ENCODE measurements around the gene DGAT2.

Gene DGAT2

DNA sequence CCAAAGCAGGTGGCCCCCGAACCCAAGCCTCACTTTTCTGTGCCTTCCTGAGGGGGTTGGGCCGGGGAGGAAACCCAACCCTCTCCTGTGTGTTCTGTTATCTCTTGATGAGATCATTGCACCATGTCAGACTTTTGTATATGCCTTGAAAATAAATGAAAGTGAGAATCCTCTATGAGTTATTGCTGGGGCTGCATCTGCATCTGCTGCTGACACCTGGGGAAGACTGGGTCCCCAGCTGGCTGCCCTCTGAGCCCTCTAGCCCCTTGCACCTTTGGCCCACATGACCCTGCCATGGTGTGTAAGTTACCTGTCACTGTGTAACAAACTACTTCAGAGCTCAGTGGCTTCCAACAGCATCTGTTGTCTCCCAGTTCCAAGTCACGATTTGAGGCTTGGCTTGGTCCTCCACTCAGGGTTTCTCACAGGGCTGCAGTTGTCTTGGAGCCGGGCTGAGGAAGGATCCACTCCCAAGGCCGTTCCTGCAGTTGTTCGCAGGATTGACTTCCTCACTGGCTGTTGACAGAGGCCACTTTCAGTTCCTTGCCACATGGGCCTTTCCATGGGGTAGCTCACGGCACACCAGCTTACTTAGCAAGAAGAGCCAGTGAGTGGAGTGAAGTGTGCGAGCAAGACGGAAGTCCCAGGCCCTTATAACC, 32.9 kb downstream of the DGAT2 start:
- DNase-seq (ENCODE audit: low read depth): no peak

DNA sequence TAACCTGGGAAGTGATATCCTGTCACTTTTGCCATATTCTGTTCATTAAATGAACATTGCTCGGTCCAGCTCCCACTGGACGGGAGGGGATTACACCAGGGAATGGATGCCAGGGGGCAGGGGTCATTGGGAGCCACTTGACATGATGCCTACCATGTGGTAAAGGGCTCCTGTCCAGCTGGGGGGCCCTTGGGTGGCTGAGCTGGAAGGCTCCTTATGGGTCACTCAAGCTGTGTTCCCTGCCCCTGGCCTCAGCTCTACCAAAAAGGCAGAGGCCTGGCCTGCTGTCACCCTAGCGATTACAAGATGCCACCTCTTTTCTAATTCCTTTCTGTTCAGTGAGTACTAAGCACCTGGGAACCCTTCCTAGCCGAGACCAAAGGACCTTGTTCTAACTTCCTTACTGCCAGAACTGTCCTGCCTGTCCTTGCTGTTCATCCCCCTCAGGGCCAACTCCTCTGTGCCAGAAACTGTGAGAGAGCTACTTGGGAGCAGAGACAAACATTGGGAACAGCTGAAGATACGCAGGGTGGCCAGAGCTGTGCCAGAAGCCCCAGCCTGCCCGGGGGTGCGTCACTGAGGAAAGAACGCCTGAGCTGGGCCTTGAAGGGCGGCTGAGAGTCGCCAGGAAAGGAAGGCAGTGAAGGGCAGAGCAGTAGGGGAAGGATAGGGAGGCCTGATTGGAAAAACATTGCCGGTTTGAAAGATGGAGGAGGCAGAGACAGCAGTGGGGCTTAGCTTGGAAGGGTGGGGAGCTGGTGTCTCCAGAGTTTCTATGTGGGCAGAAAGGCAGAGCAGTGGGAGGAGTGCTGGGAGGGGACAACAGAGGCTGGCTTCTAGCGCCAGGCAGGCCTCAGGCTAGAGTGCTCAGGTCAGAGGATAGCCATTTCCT, 33.7 kb downstream of the DGAT2 start:
- DNase-seq (ENCODE audit: low read depth): no peak

DNA sequence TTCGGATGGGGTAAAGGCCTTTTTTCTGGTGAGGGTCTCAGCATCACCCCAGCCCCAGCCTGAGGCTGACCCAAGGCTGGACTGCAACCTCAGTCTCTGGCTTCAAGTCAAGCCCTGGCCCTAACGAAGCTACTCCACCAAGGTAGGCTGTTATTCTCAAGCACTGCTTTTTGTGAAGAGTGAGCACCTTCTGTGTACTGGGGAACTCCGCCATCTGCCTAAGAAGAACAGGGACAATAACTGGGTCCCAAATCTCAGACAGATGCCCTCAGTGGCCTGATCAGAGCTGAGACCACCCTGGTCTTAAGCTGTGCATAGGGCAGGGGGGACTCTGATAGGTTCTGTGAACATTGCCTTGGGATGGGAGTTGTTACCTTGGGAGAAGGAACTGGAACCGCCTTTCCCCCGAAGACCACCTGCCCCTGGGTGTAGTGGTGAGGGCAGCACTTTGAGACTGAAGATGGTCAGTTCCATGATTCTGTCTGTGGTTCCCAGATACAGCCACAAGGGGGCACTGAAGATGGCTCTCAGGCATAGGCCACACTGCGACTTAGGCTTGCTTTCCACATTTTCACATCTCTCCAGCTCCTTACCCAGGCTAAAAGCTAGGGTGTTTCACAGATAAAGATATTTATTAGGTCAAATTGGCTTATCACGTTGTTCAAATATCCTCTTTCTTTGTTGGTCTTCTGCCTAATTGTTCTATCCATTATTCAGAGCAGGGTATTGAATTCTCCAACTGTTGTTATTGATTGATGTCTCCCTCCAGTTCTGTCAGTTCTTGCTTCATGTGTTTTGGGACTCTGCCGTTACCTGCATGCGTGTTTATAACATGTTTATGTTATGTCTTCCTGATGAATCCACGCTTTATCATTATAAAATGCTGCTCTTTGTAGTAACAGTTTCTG, 34.6 kb downstream of the DGAT2 start:
- peak; percentile 36 for DNase-seq (ENCODE audit: low read depth)

DNA sequence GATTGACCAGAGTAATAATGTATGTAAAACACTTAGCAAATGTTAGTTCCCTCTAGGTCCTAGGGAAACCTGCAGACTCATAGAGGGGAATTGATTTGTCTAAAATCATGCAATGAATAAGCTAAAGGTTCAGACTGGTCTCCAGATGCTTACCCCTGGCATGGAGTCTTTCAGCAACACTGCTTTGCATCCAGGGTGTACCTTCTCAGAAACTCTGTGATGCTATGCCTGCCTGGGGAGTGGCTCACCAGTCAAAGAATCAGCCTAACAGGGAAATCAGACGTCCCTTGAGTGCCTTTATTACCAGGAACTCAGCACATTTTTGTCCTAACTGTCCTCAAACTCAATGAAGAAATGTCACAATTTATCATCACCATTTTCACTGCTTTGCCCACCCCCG, 40.5 kb downstream of the DGAT2 start:
- DNase-seq (ENCODE audit: low read depth): no peak

DNA sequence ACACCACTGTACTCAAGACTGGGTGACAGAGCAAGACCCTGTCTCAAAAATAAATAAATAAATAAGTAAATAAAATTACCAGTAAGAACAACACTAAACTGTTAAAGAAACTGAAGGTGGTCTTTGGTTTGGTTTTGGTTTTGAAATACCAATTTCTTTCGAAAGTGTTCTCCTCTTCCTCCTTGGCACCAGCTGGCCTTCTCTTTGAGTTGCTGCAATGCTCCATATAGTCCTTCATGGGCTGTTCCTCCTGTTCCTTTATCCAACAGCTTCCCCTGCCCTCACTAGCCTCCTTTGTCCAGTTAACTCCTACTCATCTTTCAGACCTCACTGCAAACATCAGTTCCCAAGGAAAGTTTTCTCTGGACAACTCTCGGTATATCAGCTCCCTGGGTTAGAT, 41.4 kb downstream of the DGAT2 start:
- DNase-seq (ENCODE audit: low read depth): no peak

DNA sequence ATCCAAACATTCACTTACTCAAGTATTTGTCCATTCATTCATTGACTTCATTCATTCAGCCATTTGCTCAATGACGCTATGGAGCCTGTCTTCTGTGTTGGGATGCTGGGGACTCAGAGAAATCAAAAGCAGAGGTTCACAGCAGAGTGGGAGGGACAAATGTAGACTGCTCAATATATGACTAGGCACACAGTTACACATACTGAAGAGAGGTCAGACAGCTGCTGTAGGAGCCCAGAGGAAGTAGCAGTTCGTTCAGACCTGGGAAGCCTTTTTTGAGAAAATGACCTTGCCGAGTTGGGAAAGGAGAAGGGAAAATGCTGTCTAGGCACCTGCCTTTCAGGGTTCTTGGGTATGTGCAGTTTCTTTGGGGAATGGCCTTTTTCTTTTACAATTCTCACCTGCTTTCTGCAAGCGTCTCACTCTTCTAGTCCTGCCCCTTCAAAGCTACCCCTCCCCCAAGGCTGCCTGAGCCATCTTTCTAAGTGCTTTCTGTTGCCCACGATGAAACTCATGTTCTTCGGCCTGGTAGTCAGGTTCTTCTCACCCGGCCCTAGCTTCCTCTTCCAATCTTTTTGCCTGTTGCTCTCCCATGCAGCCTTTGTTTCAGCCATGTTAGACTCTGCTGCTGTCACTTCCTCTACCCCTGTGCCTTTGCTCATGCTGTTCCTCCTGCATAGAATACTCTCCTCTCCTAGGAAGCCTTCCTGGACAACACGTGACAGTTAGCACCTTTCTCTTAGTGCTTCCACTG, 42.2 kb downstream of the DGAT2 start:
- no peak for DNase-seq (ENCODE audit: low read depth)

DNA sequence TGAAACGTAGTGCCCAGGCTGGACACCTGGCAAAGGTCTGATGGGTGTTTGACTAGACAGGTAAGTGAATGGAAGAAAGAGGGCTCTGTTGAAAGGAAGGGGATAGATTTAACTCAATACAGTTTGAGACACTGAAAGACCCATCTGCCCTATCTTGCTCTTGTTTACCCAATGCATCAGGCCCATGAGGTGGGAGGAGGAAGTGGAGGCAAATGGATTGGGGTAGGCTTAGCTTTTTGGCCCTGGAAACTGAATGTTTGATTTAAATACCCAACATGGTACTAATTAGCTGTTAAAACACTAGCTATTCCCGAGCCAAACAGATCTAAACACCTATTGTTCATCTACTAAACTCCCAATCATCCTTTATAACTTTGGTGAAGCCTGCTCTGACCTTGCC, 42.9 kb downstream of the DGAT2 start:
- DNase-seq (ENCODE audit: low read depth): no peak

DNA sequence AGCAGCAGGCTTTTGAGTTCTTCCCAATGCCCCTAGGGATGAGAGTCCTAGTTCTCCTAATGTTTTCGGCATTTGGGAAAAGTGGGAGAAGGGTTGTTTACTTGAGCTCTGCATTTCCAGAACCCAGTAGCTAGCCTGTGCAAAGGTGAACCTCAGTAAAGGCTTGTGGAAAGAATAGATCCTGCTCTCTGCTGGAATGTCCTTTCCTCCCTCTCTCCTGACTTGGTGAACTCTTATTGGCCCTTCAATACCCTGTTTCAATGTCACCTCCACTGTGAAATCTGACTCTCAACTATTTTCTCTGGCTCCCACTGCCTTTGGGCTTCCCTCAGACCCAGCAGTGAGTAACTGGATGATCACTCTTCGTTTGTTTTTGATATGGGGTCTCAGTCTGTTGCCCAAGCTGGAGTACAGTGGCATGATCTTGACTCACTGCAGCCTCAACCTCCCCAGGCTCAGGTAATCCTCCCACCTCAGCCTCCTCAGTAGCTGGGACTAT, 44.0 kb downstream of the DGAT2 start:
- no peak for DNase-seq (ENCODE audit: low read depth)

DNA sequence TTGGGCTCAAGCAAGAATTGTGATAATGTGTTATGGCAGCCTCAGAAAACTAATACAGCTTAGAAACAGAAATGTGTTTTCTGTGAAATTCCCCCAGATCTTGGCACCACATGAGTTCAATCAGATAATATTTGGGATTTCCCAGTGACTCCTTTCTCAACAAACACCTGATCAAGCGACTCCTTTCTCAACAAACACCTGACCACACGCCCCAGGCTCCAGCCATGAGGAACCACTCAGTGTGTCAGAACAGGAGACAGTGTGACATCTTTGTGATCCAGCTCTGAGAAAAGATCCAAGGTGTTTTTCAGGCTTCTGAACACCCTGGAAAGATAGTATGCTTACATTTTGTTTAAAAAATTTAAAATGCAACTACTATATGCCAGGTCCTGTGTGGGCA, 44.5 kb downstream of the DGAT2 start:
- no peak for DNase-seq (ENCODE audit: low read depth)

DNA sequence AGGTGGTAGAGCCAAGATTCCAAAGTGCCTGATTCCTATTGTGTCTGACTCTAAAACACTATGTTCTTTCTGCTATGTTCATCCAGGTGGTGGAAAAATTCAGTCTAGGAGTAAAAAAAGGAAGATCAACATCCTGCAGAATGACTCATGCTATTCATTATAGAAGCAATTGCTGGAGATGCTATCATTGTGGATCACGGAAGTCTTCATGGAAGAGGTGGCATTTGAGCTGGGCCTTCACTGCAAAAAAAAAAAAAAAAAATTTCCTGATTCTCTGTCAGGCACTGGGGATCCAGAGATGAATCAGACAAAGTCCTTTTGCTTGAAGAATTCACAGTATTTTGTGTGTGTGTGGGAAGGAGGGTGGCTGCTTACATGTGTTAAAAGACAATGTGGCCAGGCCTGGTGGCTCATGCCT, 45.1 kb downstream of the DGAT2 start:
- DNase-seq (ENCODE audit: low read depth): no peak

DNA sequence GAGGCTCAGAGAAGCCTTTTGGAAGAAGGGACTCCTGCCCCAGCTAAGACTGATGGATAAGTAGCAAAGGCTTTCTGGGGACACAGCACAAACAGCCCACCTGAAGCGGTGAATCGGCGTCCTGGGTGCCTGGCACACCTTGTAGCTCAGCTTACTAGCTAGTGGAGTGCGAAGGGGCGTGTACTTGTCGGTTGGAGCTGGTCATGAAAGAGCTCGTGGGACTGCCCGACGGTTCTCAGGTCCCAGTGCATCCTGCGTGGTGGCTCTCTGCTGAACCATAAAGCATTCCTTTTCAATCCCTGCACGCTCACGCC, 45.7 kb downstream of the DGAT2 start:
- no peak for DNase-seq (ENCODE audit: low read depth)

DNA sequence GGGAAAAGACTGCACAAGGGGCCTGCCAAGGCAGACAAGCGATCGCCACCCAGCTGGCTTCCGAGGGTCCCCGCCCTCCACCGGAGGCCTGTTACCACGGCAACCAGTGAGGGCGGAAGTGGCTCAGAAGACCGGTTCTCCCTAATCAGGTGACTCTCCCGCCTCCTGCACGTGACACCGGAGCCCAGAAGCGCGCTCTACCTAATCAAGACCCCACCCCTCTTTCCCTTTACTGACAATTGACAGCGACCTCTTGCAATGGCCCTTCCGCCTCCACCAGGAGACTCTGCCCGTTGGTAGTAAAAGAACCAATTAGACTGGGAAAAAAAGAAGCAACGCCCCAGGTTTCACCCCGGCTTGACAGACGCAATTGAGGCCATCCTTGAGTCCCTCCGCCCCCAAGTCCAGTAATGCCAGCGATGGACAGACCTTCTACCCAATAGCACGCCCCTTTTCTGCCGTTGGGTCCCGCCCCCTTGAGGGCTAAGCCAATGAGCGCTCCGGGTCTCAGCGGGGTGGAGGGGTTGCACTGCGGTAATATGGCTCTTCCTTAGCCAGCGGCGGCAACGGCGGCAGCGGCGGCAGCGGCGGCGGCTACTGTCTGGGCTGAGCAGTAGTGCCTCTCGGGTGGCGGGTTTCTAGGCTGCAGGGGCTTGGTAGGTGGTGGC, 46.2 kb downstream of the DGAT2 start, which contains the start of gene UVRAG:
Gene UVRAG, plus strand, starts transcription at position 534 of the 668 bp plus-strand sequence. CDS start 198 bp downstream, outside the sequence.
- peak; percentile 95 for DNase-seq (ENCODE audit: low read depth)

DNA sequence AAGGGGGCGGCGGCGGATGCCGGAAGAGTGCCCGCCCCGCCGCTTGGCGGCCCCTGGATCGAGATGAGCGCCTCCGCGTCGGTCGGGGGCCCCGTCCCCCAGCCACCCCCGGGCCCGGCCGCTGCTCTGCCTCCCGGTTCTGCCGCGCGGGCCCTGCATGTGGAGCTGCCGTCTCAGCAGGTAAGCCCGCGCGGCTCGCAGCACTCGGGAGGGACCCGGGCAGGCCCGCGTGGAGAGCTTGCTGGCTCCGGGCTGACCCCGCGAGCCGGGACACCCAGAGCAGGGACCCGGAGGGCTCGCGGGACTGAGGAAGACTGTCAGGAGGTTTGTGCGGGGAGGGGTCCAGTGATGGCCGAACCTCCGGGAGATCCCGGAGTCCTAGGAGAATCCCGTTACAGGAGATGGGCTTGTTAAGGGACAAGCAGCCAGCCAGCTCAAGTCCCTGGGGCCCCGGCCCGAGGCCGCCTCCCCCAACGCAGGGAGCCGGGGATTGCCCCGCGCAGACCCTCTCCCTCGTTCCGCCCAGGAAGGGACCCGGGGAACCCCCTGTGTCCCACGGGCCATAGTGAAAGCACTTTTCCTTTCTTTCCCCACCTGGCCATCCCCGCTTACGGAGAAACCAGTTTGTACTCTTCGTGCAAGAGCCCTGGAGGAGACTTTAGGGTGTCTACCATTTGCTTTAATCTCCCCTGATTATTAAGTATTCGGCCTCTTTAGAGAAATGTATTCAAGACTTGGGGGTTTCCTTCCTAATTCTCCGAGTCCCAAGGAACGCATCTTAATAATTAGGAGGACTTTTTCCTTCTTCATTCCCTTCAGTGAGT, 47.0 kb downstream of the DGAT2 start:
- peak; percentile 25 for DNase-seq (ENCODE audit: low read depth)

DNA sequence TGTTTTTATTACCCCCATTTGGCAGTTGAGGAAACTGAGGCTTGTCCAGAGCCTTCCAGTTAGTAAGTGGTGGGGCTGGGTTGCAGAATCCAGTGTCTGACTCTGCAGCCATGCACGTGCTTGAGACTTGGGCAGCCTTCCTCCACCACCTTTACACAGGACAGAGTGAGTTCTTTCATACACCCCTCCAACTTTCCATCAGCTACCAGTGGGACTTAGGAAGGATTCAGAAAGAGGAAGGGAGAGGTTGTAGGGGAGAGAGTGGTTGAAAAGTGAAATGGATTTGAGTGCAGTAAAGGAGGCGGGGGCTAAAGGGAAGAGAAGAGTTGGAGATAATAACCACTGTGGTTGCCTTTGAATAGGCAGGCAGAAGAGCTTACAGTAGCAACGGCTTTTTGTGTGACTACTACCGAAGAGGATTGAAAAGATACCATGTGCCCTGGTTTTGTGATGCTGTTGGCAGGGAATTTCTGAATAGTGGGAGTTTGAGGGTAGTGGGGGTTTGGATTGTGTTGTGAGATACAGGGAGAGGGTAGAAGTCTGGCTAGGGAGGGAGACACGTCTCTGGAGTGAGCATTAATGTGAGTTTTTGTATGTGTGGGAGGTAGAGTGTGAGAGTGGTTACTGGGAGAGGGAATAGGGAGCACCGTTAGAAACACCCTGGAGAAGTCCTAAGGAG, 48.1 kb downstream of the DGAT2 start:
- no peak for DNase-seq (ENCODE audit: low read depth)

DNA sequence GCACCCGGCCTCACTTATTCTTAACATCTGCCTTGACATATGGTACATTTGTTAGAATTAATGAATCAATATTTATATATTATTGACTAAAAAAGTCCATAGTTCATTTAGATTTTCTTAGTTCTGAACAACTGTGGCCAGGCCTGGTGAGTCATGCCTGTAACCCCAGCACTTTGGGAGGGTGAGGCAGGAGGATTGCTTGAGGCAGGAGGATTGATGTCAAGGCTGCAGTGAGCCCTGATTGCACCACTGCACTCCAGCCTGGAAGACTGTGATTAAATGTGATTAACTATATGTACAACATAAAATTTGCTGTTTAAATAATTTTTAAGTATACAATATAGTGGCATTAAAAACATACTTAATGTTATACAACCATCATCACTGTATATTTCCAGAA, 52.1 kb downstream of the DGAT2 start:
- no peak for DNase-seq (ENCODE audit: low read depth)

DNA sequence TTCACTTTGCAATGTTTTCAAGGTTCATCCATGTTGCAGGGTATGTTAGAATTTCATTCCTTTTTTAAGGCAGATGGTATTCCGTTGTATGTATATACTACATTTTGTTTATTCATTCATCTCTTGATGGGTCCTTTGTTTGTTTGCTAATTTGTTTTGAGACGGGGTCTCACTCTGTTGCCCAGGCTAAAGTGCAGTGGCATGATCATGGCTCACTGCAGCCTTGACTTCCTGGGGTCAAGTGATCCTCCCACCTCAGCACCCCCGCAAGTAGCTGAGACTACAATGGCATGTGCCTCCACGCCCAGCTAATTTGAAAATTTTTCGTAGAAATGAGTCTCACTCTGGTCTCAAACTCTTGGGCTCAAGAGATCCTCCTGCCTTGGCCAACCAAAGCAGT, 52.6 kb downstream of the DGAT2 start:
- no peak for DNase-seq (ENCODE audit: low read depth)

DNA sequence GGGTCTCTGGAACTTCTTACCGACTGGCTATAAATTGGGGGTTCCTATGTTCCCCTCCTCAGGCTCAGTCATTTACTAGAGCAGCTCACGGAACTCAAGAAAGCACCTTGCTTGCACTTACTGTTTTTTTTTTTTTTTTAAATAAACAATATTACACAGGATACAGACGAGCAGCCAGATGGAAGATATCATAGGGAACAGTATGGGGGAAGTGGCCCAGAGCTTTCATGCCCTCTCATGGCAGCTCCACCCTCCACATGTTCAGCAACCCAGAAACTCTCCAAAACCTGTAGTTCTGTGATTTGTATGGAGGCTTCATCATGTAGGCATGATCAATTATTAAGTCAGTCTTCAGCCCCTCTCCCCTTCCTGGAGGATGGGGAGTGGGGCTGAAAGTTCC, 54.0 kb downstream of the DGAT2 start:
- no peak for DNase-seq (ENCODE audit: low read depth)

DNA sequence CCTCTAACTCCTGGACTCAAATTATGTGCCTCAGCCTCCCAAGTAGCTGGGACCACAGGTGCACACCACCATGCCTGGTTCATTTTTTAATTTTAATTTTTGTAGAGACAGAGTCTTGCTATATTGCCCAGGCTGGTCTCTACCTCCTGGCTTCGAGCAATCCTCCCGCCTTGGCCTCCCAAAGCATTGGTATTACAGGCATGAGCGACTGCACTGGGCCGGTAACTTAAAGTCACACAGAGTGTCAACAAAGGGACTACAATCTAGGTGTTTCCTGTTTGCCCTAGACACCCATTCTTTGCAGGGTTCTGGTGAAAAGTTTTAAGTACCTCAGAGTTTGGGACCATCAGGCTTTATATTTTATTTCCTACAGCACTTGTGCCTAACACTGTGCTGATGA, 54.8 kb downstream of the DGAT2 start:
- no peak for DNase-seq (ENCODE audit: low read depth)

DNA sequence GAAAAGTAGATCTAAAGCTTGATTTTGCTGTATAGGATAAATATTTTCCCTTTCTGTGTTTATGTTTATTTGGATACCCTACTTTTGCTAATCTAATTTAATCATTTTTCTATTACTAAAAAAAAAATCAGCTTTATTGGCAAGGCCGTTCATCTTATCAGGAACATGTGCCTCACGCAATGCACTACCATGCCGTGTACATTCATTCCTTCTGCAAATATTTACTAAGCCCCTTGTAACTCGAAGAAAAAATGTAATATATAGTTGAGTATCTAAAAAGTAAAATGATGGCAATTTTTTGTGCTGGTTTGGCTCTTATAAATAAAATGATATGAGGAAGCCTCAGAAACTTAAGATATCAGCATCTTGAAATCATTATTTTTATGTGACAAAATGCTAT, 55.4 kb downstream of the DGAT2 start:
- DNase-seq (ENCODE audit: low read depth): no peak

Data from stimulated activated CD8-positive, alpha-beta memory T cell treated with anti-CD3 and anti-CD28 coated beads, Interleukin-12 subunit alpha, Interleukin-12 subunit beta, amount 100 ng/mL, for 4 hours (primary cell).